ENCODE results near the gene NEMP2. TPM values are rescaled to one million over a fixed set of nuclear protein-coding genes. Genes with fewer than 3 reads are reported as not detected.

The NEMP2 gene
- total and polyA plus RNA-seq, 2 experiments from 2014 or later, result 3.2 to 9.9 TPM

DNA sequence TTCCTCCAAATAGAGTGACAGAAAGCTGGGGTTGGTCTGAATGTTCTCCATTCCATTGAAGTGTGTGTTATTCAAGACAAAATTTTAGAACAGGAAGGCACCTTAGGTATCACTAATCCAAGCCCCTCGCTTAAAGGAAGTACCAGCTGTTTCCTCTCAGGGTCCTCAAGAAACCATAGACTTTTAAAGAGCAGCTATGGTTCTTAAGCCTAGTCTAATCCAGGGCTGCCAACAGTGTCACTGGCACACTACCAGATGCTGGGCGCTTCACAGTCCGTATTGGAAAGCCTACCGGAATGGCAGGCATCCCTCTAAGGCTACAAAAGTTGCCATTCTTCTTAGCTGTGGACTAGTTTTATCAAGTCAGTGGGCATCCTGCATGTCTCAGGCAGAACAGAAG lies 1.9 kb downstream of the NEMP2 start:
- TF ChIP-seq, protein P1, sequence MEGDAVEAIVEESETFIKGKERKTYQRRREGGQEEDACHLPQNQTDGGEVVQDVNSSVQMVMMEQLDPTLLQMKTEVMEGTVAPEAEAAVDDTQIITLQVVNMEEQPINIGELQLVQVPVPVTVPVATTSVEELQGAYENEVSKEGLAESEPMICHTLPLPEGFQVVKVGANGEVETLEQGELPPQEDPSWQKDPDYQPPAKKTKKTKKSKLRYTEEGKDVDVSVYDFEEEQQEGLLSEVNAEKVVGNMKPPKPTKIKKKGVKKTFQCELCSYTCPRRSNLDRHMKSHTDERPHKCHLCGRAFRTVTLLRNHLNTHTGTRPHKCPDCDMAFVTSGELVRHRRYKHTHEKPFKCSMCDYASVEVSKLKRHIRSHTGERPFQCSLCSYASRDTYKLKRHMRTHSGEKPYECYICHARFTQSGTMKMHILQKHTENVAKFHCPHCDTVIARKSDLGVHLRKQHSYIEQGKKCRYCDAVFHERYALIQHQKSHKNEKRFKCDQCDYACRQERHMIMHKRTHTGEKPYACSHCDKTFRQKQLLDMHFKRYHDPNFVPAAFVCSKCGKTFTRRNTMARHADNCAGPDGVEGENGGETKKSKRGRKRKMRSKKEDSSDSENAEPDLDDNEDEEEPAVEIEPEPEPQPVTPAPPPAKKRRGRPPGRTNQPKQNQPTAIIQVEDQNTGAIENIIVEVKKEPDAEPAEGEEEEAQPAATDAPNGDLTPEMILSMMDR (IDR thresholded peaks at IDR 0.05; ENCODE audit: poor library complexity), result no peak
- TF ChIP-seq EZH2 (IDR thresholded peaks at IDR 0.05; ENCODE audit: borderline replicate concordance), result no peak
- no peak for TF ChIP-seq EZH2phosphoT487 (IDR thresholded peaks at IDR 0.05; ENCODE audit: low read depth, severe bottlenecking, unreplicated experiment)
- Histone ChIP-seq H3K9me2 (replicated peaks; ENCODE audit: insufficient read depth) (no peaks in the 10 kb centered on the region), H4K20me1 (ENCODE audit: insufficient read depth, poor library complexity, severe bottlenecking) (no peaks in the 10 kb centered on the region), H3K27me3 (no peaks in the 10 kb centered on the region), H2AFZ (no peak overlapping the region), H3K9me3 (ENCODE audit: low read depth) (no peaks in the 10 kb centered on the region), H3K4me1 (ENCODE audit: insufficient read depth) (peaks cover 30% of the 10 kb centered on the region), H3K36me3 (replicated peaks; ENCODE audit: insufficient read depth, low read depth) (no peaks in the 10 kb centered on the region), H3K79me2 (peaks cover 11% of the 10 kb centered on the region), H3K27ac (no peak overlapping the region), H3K4me2 (no peak overlapping the region), H3K4me3 (no peak overlapping the region)
- 87% methylated on average over 4 of the region's 4 CpGs for WGBS (ENCODE audit: low lambda C conversion rate, missing lambda C conversion rate)
- DNase-seq (ENCODE audit: low spot score), result no peak

DNA sequence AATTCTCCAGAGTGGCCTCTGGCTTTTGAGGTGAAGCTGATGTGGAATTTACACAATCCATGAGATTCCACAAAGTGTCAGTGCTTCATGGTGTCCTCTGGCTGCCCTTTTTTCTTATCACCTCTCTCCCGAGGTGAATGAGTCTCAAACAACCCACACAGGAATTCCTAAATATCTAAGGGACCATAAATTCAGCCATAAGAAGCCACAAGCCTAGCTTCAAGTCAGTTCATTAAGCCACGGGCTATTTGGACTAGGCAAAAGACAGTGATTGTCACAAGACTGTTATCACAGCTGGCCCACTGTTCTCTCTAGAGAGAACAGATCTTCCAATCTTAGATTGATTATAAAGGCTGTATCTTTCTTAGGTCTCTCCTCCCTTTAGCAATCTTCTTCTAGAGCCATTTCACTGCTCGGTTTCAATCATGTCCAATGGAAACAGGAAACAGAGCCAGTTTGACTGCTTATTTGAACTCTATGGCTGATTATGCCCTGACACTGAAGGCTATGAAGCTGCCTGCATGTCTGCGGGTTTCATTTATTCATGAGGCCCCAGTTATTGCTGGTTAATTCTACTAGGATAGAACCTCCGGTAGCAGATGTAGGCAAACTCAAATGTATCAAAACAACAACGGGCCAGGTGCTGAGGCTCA lies 4.1 kb downstream of the NEMP2 start:
- 46% methylated on average over 6 of the region's 6 CpGs for WGBS (ENCODE audit: low lambda C conversion rate, missing lambda C conversion rate)
- Histone ChIP-seq H2AFZ (no peak overlapping the region), H3K36me3 (replicated peaks; ENCODE audit: insufficient read depth, low read depth) (no peaks in the 10 kb centered on the region), H3K9me2 (replicated peaks; ENCODE audit: insufficient read depth) (no peaks in the 10 kb centered on the region), H3K9me3 (ENCODE audit: low read depth) (no peaks in the 10 kb centered on the region), H3K79me2 (peaks cover 11% of the 10 kb centered on the region), H3K4me3 (no peak overlapping the region), H3K27me3 (no peaks in the 10 kb centered on the region), H4K20me1 (ENCODE audit: insufficient read depth, poor library complexity, severe bottlenecking) (no peaks in the 10 kb centered on the region), H3K27ac (peak overlapping the region; percentile 63), H3K4me1 (ENCODE audit: insufficient read depth) (peaks cover 31% of the 10 kb centered on the region), H3K4me2 (peak overlapping the region; percentile 42)
- peak; percentile 37 for DNase-seq (ENCODE audit: low spot score)
- TF ChIP-seq, protein P1 (IDR thresholded peaks at IDR 0.05; ENCODE audit: poor library complexity), result no peak
- TF ChIP-seq EZH2phosphoT487 (IDR thresholded peaks at IDR 0.05; ENCODE audit: low read depth, severe bottlenecking, unreplicated experiment) (no peak), EZH2 (IDR thresholded peaks at IDR 0.05; ENCODE audit: borderline replicate concordance) (no peak)

DNA sequence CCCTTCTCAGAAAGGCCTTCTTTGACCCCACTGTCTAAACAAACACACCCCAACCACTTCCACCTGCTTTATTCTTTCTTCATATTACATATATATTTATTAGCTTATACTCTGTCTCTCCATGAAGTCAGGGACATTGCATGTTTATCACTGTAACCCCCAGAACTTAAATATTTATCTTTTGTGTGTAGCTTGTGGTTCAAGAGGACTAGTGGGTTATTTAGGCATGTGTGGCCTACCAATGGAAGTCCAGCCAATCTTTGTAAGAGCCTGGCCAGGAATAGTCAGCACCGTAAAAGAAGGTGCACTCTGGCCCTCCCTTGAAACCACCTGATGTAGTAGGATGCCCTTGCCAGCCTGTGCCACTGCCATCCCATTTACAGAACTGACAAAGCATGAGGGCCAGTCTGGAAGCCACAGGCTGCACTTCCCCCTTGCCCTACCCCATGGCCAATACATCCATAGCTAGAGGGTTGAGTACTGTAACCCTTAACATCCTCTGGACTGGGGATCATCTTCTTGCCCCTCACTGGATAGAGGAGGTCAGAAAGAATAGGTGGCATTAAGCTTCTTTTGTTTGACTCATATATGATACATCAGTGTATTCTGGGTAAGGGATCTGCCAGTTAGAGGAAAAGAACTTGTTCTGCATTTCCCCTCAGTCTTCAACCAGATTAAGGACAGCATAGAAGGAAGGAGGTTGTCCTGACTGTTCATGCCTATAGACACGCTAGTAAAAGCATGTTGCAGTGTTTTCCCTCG lies 4.9 kb downstream of the NEMP2 start:
- no peaks in the 10 kb centered on the region for H3K27me3 ChIP-seq
- peaks cover 29% of the 10 kb centered on the region for H3K4me1 ChIP-seq (ENCODE audit: insufficient read depth)
- no peaks in the 10 kb centered on the region for H3K9me3 ChIP-seq (ENCODE audit: low read depth)
- peak overlapping the region; percentile 63 for H3K27ac ChIP-seq
- H3K4me2 ChIP-seq, result peak overlapping the region; percentile 42
- H4K20me1 ChIP-seq (ENCODE audit: insufficient read depth, poor library complexity, severe bottlenecking), result no peaks in the 10 kb centered on the region
- TF ChIP-seq, protein P1 (IDR thresholded peaks at IDR 0.05; ENCODE audit: poor library complexity), result no peak
- TF ChIP-seq EZH2 (IDR thresholded peaks at IDR 0.05; ENCODE audit: borderline replicate concordance) (no peak), EZH2phosphoT487 (IDR thresholded peaks at IDR 0.05; ENCODE audit: low read depth, severe bottlenecking, unreplicated experiment) (no peak)
- no peak overlapping the region for H3K4me3 ChIP-seq
- H3K79me2 ChIP-seq, result peaks cover 11% of the 10 kb centered on the region
- 40% methylated on average over 3 of the region's 3 CpGs for WGBS (ENCODE audit: low lambda C conversion rate, missing lambda C conversion rate)
- H3K36me3 ChIP-seq (replicated peaks; ENCODE audit: insufficient read depth, low read depth), result no peaks in the 10 kb centered on the region
- H2AFZ ChIP-seq, result no peak overlapping the region
- DNase-seq (ENCODE audit: low spot score), result no peak
- no peaks in the 10 kb centered on the region for H3K9me2 ChIP-seq (replicated peaks; ENCODE audit: insufficient read depth)
